GM18858 (cell line): ENCODE results near the gene P2RX3.
A peak's percentile ranks its signal among the peaks of the same experiment; 100 is the strongest.

ENCODE experiments used
- ATAC-seq: cut with Tn5 transposase; IDR thresholded peaks from one replicate; pipeline ENCODE4 v1.9.1; 2021; ENCODE audit not compliant: unreplicated experiment

The P2RX3 gene

DNA sequence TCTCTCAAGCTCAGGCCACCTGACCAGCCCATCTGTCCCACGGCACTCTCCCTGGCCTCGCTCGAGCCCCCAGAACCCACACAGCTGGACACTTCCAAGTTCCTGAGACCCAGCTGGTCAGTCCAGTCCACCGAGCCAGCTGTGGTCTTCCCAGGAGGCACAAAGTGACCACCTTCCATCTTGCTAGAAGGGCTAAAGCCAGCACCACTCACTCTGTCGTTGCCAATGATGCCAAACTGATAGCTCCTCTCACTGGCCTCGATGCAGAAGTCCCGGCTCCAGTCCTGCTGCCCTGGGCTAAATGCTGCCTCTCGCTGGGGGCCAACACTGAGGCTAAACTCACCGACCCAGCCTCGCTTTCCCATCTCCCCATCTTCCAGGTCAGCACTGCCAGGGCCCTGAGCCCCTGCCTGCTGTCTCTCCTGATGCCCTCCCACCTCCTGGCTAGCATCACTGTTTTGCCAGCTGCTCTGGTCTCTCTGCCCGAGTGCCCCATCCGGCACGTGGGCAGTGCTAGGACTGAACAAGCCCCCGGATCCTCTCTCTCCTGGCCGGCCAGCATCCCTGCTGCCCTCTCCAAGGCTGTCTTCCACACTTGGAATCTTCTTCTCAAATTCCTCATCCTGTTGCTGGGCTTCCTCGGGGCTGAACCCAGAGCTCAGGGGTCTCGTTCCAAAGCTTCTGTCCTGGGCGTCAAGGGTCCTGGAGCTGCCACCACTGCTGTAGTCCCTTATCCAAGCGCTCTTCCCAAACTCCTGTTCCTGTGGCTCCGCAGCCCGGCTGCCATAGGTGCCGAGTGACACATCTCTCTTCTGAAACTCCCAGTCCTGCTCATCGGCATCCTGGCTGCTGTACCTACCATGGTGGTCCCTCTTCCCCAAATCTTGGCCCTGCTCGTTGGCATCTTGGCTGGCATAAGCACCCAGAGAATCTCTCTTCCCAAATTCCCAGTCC is 28.8 kb upstream of the P2RX3 start:
- no peak for ATAC-seq

DNA sequence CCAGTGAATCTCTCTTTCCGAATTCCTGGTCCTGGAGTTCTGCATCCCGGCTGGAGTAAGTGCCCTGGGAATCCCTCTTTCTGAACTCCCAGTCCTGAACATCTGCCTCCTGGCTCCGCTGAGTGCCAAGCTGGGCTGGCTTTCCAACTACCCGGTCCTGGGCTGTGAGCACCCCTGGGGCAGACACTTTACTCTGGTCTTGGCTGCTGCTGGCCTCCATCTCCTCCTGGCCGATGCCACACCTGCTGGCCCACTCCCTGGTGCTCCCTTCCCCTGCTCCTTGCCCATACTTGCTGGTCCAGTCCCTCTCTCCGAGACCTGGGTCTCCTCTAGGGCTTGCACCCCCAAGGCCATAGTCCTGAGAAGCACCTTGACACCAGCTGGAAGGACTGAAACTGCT is 28.1 kb upstream of the P2RX3 start:
- ATAC-seq, result no peak

DNA sequence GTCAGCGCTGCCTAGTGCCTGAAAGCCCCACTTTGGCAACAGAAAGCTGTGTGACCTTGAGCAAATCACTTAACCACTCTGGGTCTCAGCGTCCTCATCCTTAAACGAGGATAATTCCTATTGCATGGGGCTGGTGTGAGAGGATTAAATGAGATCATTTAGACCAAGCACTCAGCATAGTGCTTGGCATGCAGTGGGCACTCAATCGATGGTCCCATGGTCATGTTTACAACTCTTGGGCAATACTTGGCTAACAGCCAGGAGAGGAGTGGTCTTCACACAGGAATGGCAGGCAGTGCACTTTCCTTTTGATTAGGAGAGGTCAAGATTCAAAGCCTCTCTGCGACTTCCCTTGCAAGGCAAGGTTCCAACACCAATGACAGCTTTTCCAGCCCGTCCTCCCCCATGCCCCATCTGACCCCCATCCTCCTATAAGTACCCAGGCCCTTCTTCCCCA is 27.5 kb upstream of the P2RX3 start:
- no peak for ATAC-seq

DNA sequence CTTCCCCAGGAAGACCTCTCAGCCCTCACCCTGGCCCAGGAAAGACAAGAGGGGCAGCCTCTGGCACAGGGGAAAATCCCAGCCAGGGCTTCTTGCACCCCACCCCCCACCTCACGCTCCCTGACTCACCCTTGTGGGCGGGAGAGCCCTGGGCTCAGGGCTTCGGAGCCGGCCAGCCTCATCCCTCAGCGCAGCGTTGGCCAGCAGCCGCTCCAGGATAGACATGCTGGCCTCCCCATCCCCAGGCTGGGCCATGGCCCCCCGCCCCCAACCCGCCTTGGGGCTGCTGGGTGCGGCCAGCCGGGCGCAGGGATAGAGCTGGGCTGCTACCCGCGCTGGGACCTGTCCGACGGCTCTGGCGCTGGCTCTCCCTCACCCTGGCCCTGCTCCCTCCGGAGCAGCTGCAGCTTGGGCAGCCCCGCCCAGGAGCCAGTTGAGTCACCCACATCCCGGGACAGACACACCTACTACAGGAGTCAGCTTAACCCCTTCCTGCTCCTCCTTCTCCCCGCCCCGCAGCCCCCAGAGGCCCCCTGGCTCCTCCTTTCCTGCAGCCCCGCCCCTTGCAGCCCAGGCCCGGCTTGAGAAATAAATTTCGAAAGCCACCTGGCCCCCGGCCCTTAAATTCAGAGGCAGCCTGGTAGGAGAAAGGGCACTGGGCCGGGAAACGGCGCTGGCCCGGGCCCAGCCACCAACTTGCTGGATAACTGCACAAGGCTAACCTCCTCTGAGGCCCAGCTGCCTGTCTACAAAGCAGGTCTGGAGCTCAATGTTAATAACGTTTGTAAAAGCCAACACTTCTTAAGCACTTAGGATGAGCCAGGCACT is 26.8 kb upstream of the P2RX3 start:
- ATAC-seq, result peak; percentile 99

DNA sequence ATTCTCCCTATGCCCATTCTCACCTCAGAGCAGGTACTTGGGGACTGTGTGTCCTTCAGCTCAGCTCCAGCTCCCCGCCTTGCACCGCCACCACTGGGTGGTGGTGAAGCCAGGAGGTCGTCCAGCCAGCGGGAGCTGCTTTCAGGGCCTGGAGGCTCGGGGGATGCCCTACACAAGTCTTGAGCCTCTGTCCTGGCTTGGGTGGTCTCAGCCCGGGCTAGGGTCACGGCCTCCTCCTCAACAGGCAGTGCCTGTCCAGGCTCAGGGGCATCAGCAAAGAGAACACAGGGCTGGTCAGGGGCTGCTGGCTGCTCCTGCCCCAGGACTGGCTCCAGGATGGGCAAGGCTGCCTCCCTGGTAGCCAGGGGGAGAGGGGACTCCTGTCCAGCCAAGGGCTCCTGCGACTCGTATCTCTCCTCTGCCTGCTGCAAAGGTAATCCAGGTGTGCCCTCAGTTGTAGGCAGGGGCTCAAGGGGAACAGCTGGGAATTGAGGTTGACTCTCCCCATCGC is 25.6 kb upstream of the P2RX3 start:
- no peak for ATAC-seq

DNA sequence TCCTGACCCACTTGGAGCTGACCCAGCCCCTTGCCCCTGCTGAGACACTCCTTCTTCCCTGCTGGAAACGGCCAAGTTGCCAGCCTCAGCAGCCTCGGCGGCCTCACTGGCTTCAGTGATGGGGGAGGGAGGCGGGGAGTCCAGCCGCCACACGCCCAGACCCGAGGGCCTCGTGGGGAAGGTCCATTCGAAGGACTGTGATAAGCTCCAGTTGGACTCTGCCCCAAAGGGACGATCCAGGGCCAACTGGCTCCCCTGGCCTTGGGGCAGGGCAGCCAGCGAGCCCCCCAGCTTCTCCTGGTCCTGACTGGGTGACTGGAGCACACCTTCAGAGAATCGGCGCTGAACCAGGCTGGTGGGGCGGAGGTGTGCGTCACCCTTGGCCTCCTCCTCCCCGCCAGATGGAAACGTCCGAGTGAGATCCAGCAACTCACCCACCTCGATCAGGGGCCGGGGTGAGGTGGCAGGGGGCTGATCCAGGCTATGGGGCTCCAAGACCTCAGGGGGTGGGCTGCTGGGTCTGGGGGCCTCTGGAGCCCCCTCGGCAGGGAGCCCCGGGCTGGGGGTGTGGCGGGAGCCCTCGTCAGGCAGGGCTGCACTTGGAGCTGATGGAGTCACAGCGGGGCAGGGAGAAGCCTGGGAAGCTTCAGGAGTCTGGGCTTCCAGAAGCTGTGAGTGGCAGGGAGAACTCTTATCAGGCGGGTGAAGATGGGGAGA is 24.9 kb upstream of the P2RX3 start:
- ATAC-seq, result no peak

DNA sequence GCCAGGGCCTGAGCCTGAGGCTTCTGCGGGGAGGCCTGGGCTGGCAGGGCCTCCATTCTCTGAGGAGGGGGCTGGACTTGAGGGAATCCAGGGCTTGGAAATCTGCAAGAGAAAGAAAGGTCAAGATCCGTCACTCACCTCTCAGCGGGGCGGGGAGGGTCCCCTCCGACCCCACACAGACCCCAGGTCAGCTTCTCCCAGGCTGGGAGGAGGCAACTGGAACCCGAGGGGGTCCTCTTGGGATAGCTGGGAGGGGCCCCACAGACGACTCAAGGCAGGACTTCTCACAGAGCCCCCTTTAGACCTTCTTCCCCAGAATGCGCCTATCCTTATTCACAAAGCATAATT is 24.4 kb upstream of the P2RX3 start:
- no peak for ATAC-seq

DNA sequence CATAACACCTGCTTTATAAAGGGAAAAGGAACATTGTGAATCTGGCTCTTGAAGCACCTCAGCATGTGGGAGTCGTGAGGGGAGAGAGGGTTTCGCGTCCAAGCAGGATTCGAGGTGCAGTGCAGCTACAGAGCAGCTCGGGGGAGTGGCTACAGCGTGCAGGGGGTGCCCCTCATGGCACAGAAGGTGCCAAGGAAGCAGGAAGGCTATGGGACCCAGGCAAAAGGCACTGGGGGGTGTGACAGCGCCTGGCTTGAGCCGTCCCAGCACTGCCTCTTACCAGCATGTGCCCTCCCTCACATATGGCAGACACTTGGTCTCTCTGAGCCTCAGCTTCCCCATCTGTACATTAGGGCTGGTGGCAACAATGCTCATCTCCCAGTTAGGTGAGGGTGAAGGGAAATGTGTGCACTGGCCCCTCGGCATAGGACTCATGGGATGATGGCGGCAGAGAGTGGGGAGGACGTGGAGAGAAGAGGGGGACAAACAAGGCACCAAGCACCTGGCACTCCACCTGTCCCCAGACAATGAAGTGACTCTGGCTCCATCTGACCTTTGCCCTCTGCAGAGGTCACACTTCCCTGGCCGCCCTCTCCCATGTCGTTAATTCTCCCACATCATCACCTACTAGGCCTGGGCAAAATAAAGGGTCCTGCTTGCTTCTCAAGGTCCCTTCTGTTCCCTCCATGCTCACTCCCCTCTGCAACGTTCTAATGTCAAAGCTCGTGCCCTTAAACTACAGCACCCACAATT is 23.8 kb upstream of the P2RX3 start:
- ATAC-seq, result no peak

DNA sequence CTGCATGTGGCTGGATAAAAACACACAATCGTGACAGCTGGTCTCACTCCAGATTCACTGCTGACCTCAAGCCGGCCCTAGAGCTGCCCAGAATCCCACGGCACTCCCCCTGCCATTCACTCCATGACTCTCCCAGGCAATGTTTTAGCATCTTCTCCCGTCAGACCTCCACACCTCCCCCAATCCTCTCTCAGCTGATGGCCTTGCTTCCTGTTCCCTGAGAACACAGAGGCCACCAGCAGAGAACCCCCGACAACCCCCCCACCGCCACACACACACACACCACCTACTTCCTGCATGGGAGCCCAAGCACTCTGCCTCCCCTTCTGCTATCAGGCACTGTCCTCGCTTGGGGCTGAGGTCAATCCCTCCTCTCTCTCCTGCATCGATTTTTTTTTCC is 22.7 kb upstream of the P2RX3 start:
- ATAC-seq, result no peak

DNA sequence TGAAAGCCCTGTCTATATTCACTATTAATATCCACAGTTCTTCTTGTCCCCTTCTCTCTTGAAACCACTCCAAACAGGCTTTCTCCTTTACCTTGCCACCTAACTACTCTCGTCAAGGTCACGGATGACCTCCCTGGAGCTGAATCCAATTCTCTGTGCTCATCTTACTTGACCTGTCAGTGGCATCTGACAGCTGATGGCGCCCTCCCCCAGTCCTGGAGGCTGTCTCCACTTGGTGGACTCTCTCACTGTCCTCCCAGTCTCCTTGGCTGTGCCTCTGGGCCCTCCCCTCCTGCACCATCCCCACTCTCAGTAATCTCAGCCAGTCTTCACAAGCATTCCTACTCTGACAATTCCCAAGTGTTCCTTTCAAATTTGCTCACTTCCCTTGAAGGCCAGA is 22.1 kb upstream of the P2RX3 start:
- no peak for ATAC-seq

DNA sequence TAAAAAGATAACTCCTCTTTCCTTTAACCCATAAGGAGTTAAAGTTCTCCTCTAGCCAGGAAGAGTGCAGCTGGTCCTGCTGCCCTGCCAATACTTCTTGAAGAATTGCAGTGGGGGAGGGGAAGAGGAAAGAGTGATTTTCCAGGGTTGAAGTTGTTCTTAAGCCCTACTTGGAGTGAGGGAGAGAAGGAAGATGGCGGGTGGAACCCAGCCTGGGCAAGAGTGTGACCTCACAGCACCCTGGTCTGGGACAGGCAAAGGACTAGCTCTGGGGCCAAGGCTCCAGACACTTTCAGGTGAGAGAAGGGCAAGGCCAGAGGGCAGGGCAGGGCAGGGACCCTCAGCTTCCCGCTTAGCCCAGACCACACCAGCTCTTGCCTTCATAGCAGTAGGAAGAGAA is 20.0 kb upstream of the P2RX3 start:
- ATAC-seq, result no peak

DNA sequence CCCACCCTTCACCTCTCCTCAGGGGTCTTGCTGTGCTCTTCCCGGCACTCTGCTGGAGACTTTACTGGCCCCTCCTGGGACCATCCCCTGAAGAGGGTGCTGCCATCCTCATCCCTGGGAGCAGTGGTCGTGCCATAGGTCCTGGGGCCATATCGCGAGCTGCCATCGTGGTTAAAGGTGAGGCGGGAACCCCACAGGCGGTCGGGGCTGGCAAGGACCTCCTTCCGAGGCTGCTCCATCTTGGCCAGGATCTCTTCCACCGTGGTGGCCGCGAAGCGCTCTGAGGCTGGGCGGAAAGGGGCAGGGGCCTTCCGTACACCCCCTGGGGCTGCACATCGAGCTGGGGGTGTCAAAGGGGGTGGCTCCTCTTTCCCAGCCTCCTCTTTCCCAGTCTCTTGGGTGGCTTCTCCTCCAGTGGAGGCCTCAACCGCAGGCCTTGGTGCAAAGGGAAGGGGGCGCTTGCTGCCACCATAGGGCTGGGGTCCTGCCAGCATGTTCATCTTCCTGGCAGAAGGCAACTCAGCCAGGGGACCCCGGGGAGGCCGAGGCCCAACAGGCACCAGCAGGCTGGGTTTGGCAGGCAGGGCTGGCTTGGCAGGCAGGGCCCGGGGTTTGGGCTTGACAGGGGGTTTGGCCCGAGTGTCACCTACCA is 18.0 kb upstream of the P2RX3 start:
- ATAC-seq, result no peak

DNA sequence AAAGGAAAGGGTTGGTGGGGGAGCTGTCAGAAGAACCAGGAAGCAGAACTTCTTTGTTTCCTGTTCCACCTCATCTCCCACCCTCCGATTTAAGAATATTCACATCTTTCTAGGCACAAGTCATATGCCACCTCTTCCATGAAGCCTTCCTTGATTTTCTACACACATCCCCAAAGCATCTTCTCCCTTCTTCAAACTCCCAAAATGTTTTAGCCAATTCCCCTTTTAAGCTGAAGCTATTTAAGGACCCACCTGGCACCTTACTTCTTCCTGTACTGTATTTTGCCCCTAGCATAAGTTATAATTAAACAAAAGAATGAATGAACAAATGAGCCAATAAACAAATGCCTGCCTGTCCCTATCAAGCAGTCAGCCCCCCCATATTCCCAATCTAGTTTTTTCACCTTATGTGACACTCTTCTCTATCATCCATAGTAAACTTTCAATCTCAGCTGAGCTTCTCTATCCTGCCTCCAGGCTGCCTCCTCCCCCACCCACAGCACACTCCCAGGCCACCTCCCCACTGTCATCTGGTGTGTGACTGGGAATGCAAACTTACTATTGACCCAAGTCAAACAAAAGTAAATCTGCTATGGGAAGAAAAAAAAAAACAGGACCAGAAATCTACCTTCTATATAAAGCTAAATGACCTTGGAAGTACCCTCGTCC is 17.3 kb upstream of the P2RX3 start:
- no peak for ATAC-seq

DNA sequence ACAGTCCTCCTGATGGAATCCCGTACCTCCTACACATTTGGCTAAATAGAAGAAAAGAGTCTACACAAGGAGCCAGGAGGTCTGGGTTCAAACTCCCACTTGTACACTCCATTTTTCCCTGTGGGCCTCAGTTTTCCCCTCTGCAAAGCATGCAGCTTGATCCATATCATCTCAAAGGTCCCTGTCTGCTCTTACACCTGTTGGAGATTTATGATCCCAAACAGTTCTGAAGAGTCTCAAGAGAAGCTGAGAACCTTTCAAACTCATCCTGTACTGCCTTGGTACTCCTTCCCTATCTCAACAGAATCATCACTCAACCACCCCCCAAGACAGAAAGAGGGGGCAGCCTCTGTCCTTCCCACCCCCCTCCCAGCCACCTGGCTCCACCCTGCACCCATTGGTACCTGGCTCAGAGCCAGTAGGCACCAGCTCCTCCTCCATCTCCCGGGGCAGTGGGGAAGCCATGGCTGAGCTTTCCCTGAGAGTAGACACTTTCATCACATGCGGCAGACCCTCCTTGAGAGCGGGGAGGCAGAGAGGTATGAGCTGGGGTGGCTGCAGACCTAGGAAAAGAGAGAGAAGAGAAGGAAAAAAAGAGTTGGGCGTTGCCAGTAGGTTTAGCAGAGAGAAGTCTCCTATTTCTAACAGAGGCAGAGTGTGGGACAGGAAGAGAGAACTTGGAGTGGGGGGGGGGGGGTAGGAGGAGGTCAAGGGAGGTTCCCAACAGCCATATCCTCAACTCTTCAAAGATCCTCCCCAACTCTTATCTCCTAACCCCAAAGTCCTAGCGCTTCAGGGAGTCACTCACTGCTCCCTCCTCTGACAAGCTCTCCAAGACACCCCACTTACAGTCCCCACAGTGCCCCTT is 16.5 kb upstream of the P2RX3 start:
- no peak for ATAC-seq

DNA sequence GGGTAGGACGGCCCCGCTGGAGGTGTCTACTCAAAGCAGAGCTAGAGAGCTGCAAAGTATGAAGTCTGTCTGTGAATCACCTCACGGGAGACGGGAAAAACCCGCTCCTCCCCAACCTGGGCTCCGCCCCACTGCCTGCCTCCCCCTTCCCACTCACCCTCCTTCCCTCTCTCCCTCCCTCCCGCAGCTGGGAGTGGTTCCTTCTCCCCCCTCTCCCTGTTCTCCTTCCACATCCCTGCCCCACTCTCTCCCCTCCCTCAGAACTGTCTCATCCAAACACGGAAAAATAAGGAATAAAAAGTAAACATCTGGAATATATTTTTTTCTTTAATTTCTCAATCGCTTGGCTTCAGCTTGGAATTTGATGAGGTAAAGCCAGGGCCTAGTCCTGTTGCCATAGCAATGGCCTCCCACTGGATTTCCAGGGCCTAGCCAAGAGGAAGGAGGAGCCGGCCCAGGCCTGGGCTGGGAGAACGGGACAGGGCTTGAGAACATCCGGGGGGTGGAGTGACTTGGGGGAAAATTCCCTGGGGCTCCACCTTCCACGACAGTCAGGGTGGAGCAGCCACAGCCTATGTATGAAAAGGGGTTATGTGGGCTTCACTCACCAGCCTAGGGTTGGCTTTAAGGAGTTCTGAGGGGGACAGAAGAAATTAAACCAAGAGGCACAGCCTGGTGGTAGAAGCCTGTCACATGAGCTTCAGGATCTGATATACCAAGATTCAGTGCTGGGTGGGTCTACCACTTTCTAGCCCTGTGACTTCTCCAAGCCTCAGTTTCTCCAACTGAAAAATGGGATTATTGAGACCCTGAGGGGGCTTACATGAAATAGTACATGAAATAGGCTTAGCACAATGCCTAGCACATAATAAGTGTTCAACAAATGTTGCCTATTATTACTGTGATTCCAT is 15.6 kb upstream of the P2RX3 start:
- no peak for ATAC-seq

DNA sequence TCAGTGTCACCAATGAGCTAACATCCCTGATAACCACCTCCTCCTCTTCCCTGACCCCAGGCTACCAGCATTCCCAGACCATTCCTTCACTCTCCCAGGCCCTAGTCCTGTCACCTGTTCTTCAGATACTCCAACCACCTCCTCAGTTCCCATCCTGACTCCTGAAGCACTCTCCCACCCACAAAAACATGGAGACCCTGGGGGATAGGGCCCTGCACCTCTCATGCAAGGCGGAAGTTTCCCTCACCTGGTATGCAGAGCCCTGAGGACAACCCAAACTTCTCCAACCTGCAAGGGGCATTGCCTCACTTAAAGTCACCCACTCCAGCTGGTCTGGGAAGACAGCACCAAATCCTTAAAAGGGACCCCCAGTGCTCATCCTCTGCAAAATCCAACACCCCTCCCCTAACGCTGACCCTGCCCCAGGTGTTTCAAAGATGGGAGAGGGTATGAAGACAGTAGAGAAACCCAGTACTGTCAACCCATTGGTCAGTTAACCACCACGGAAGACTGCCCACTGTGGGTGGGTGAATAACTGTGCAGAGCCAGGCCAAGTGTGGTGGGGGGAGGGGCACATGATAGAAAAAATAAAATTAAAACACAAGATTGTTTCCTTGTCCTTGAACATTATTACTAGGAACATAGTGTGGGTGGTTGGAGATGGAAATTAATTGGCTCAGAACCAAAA is 14.8 kb upstream of the P2RX3 start:
- ATAC-seq, result no peak

DNA sequence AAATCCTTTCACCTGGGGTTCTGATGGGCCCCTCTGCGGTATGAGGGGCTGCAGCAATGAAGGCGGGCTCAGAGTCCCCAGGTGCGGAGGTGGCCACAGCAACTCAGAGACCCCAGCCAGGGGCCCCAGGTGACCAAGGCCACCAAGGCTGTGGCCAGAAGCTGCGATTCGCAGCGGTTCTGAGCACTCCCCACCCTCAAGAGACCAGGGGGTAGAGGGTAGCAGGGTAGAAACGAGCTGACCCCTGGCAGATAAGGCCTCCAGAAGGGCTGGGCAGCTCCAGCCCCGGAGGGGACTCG is 14.3 kb upstream of the P2RX3 start:
- no peak for ATAC-seq
